ENCODE results near the gene HIPK4.
"Not testable (repeated sequence)": the region's sequence is repeated elsewhere in the genome, so short reads cannot be mapped to it uniquely, and the experiment has no call there.

The HIPK4 gene

GRCh38 chr19:40390084-40390742 lies at the start of gene HIPK4:
Gene HIPK4 (minus strand): TSS chr19:40390181. CDS start chr19:40389902, 279 bp downstream.
- DNase-seq, result no peak

GRCh38 chr19:40438284-40438683 lies 48.3 kb upstream of the HIPK4 start:
- no peak for DNase-seq

- peak; percentile 86 for DNase-seq
Observed at GRCh38 chr19:40433391-40434216, 43.6 kb upstream of the HIPK4 start.

GRCh38 chr19:40432760-40433159 lies 42.8 kb upstream of the HIPK4 start:
- DNase-seq, result not testable (repeated sequence)

- no peak for DNase-seq
Observed at GRCh38 chr19:40431698-40432097, 41.7 kb upstream of the HIPK4 start.

- not testable (repeated sequence) for DNase-seq
Observed at GRCh38 chr19:40430242-40430641, 40.3 kb upstream of the HIPK4 start.

- DNase-seq, result not testable (repeated sequence)
Observed at GRCh38 chr19:40428197-40428596, 38.2 kb upstream of the HIPK4 start.

- DNase-seq, result peak; percentile 98
Observed at GRCh38 chr19:40425450-40426287, 35.7 kb upstream of the HIPK4 start, which contains the start of gene SERTAD1. Gene SERTAD1 (minus strand): TSS chr19:40425992. CDS start chr19:40423546, 2,446 bp downstream.

- DNase-seq, result no peak
Observed at GRCh38 chr19:40424637-40425449, 34.9 kb upstream of the HIPK4 start.

GRCh38 chr19:40423938-40424337 lies 34.0 kb upstream of the HIPK4 start:
- no peak for DNase-seq

GRCh38 chr19:40422748-40423566 lies 33.0 kb upstream of the HIPK4 start:
- DNase-seq, result no peak

GRCh38 chr19:40421993-40422747 lies 32.2 kb upstream of the HIPK4 start:
- no peak for DNase-seq

- peak; percentile 69 for DNase-seq
Observed at GRCh38 chr19:40420766-40421765, 31.1 kb upstream of the HIPK4 start.

- no peak for DNase-seq
Observed at GRCh38 chr19:40420451-40420765, 30.4 kb upstream of the HIPK4 start.

GRCh38 chr19:40419780-40420179 lies 29.8 kb upstream of the HIPK4 start:
- no peak for DNase-seq

GRCh38 chr19:40419066-40419612 lies 29.2 kb upstream of the HIPK4 start:
- DNase-seq, result no peak

- no peak for DNase-seq
Observed at GRCh38 chr19:40418040-40418439, 28.1 kb upstream of the HIPK4 start.

GRCh38 chr19:40417643-40417981 lies 27.6 kb upstream of the HIPK4 start:
- DNase-seq, result no peak

- no peak for DNase-seq
Observed at GRCh38 chr19:40416918-40417642, 27.1 kb upstream of the HIPK4 start.

Data from NCI-H146 (cell line).